HepG2 (cell line): Measurements from ENCODE around the gene PTGES. TPM values are rescaled to one million over a fixed set of nuclear protein-coding genes. Genes with fewer than 3 reads are reported as not detected.

Experiments
- ATAC-seq: fragments of 200-7000 bp; cut with Tn5 transposase; 3 replicates; pipeline ENCODE4 v1.9.1; 2020; ENCODE audit warnings: mild to moderate bottlenecking, moderate library complexity
- BruUV-seq: library from RNA; stranded (reverse); fragments of 400-500 nt; replicated peaks from 2 replicates; lab custom pipeline; 2021; lab: Mats Ljungman, UMichigan
- CTCF ChIA-PET: fragments of 300-600 bp; formaldehyde crosslinking; extraction: SDS; loops from one replicate; lab custom pipeline; 2021; ENCODE audit warnings: low total read pairs, inconsistent platforms, low intra/inter-chr PET ratio; lab: Yijun Ruan, JAX
- POLR2A ChIA-PET: fragments of 350-600 bp; sonication (Branson Sonifier 250); formaldehyde crosslinking; loops from one replicate; lab custom pipeline; 2020; ENCODE audit warnings: antibody characterized with exemption, inconsistent platforms; lab: Yijun Ruan, JAX
- DNase-seq: peaks from one replicate; pipeline ENCODE4 v3.0.0-alpha.2; 2015; ENCODE audit warnings: low spot score
- FAIRE-seq: peaks from 3 replicates; lab custom pipeline; 2011; peaks lifted over from hg19 to GRCh38; lab: Jason Lieb, UNC
- H2AFZ ChIP-seq: one replicate; pipeline ENCODE4 v1.6.1; 2011; ENCODE audit warnings: low read length, inconsistent platforms
- H3K27ac ChIP-seq: fragments of 300-600 bp; 3 replicates; pipeline ENCODE4 v1.8.0; 2011; ENCODE audit warnings: mixed run types, mild to moderate bottlenecking, mixed read lengths, low read length, inconsistent platforms; ENCODE audit not compliant: insufficient read depth; ENCODE audit errors: extremely low read length
- H3K27me3 ChIP-seq, 2 experiments: fragments of 200-600 bp in 1 of 2; 2 replicates in 1 of 2; 3 replicates in 1 of 2; pipeline versions ENCODE4 v1.6.0 to v1.8.0; 2011; ENCODE audit warnings: low read length in 2 of 2, mild to moderate bottlenecking in 2 of 2, moderate library complexity in 2 of 2, inconsistent platforms in 1 of 2; ENCODE audit not compliant: insufficient read depth in 2 of 2, control insufficient read depth in 1 of 2
- H3K36me3 ChIP-seq, 2 experiments: fragments of 200-600 bp in 1 of 2; replicated peaks in 1 of 2; 2 replicates in 1 of 2; 3 replicates in 1 of 2; pipeline versions ENCODE4 v1.5.1 to v1.8.0; 2011; ENCODE audit warnings: low read length in 2 of 2, inconsistent platforms in 1 of 2; ENCODE audit not compliant: insufficient read depth in 2 of 2, control insufficient read depth in 1 of 2
- H3K4me1 ChIP-seq: 2 replicates; pipeline ENCODE4 v1.5.1; 2012; ENCODE audit warnings: low read length, inconsistent platforms; ENCODE audit not compliant: insufficient read depth
- H3K4me2 ChIP-seq: 2 replicates; pipeline ENCODE4 v1.6.0; 2011; ENCODE audit warnings: low read depth, low read length, inconsistent platforms
- H3K4me3 ChIP-seq, 3 experiments: fragments of 200-600 bp in 1 of 3; sonication (generic), shearing (Covaris generic) in 1 of 3; replicated peaks in 1 of 3; 2 replicates each; pipeline ENCODE4 v1.5.1; 2011 to 2016; ENCODE audit warnings: low read length in 3 of 3, inconsistent platforms in 2 of 3, low read depth in 2 of 3, mild to moderate bottlenecking in 2 of 3, control low read depth in 1 of 3, mixed read lengths in 1 of 3; ENCODE audit not compliant: insufficient read depth in 1 of 3
- H3K79me2 ChIP-seq: one replicate; pipeline ENCODE4 v1.6.1; 2011; ENCODE audit warnings: low read length, inconsistent platforms; ENCODE audit not compliant: insufficient read depth
- H3K9ac ChIP-seq: 2 replicates; pipeline ENCODE4 v1.6.0; 2011; ENCODE audit warnings: mild to moderate bottlenecking, low read depth, low read length, inconsistent platforms; ENCODE audit not compliant: insufficient read depth
- H3K9me3 ChIP-seq: 2 replicates; pipeline ENCODE4 v1.5.1; 2012; ENCODE audit warnings: mild to moderate bottlenecking, low read length
- H4K20me1 ChIP-seq: 2 replicates; pipeline ENCODE4 v1.6.0; 2011; ENCODE audit warnings: inconsistent platforms, mild to moderate bottlenecking, low read length, moderate library complexity; ENCODE audit not compliant: insufficient read depth
- CTCF ChIP-seq: sonication (generic); formaldehyde crosslinking; IDR thresholded peaks from 2 replicates; pipeline ENCODE4 v1.5.0; 2020; ENCODE audit warnings: mild to moderate bottlenecking, missing genetic modification reagents, moderate library complexity
- HBP1 ChIP-seq: IDR thresholded peaks from 2 replicates; pipeline ENCODE4 v1.6.1; 2016; ENCODE audit warnings: low read depth, control low read depth
- STAG1 ChIP-seq: sonication (generic); formaldehyde crosslinking; IDR thresholded peaks from 2 replicates; pipeline ENCODE4 v1.4.0; 2020; ENCODE audit warnings: missing genetic modification reagents
- ZBTB33 ChIP-seq: sonication (generic); formaldehyde crosslinking; IDR thresholded peaks from 2 replicates; pipeline ENCODE4 v1.4.0; 2020; ENCODE audit warnings: missing genetic modification reagents
- ZNF513 ChIP-seq: sonication (generic); formaldehyde crosslinking; conservative IDR thresholded peaks from 2 replicates; pipeline ENCODE4 v1.5.0; 2020; ENCODE audit warnings: missing genetic modification reagents
- ZNF704 ChIP-seq: sonication (generic); formaldehyde crosslinking; IDR thresholded peaks from 2 replicates; pipeline ENCODE4 v1.8.1; 2023; ENCODE audit warnings: mild to moderate bottlenecking, inconsistent platforms, moderate library complexity, missing genetic modification reagents, borderline replicate concordance
- ZNF839 ChIP-seq: sonication (generic); formaldehyde crosslinking; IDR thresholded peaks from 2 replicates; pipeline ENCODE4 v1.4.0; 2020; ENCODE audit warnings: missing genetic modification reagents, mild to moderate bottlenecking, borderline replicate concordance
- ZSCAN12 ChIP-seq: sonication (generic); formaldehyde crosslinking; IDR thresholded peaks from 2 replicates; pipeline ENCODE4 v1.9.0; 2021; ENCODE audit warnings: mild to moderate bottlenecking, missing genetic modification reagents
- WGBS: methylation state at CpG from one replicate; pipeline ENCODE4 v1.1.6; 2017; ENCODE audit warnings: low lambda C conversion rate; 5-methylcytosine and 5-hydroxymethylcytosine counted together
- in situ Hi-C: cut with HindIII; loops from 2 replicates; pipeline ENCODE4 v1.10.0; 2017; ENCODE audit warnings: low pct_unique_long_range_greater_than_20kb; ENCODE audit not compliant: extremely low pct_ligation_motif_present
- intact Hi-C: fragments of 100-400 bp; cut with micrococcal nuclease; formaldehyde crosslinking; loops from one replicate; pipeline ENCODE4 v1.10.0; 2022; ENCODE audit not compliant: unreplicated experiment
- polyA plus RNA-seq, 8 experiments: library from polyadenylated mRNA; depleted of rRNA in 3 of 8; stranded (reverse) in 7 of 8; unstranded in 1 of 8; fragments of >200 nt; fragmentation: Illumina TruSeq in 4 of 8; extraction: Trizol in 4 of 8; gene quantifications; 2 replicates each; pipeline versions ENCODE4 v1.2.1 to v1.2.3, GENCODE V29; 2011 to 2016; ENCODE audit warnings: low read depth in 4 of 8, missing spikeins in 1 of 8, mixed read lengths in 1 of 8; ENCODE audit not compliant: insufficient read depth in 1 of 8
- total RNA-seq, 5 experiments: library from RNA; depleted of rRNA; stranded (reverse); fragments of >200 nt; fragmentation: Illumina TruSeq; extraction: Trizol; gene quantifications; 2 replicates each; pipeline ENCODE4 v1.2.3, GENCODE V29; 2016; ENCODE audit warnings: low read depth in 1 of 5

Gene PTGES
- total and polyA plus RNA-seq, 2 of the 13 experiments (the other 11 are each of a cell fraction or from before 2014, with no cell fraction given) = 0.07 TPM; not detected in 1

- TF ChIP-seq CTCF (CRISPR knock-in tag) (peak; percentile 47), STAG1 (CRISPR knock-in tag) (peak; percentile 12; the same call in 1 of the 2 replicates), ZSCAN12 (CRISPR knock-in tag) (no peak), ZNF513 (CRISPR knock-in tag) (no peak), HBP1 (CRISPR knock-in tag) (no peak), ZNF839 (CRISPR knock-in tag) (0 out of 2 replicates have a peak, but pooled peaks have one; percentile 38)
Observed at GRCh38 chr9:129720181-129720864, 32.5 kb downstream of the PTGES start (continued).

GRCh38 chr9:129719135-129719534, 33.7 kb downstream of the PTGES start:
- no peak for TF ChIP-seq ZNF704 (CRISPR knock-in tag)
- TF ChIP-seq ZBTB33 (CRISPR knock-in tag) = peak; percentile 64; the same call in 1 of the 2 replicates
- no peaks in the 10 kb centered on the region for H3K36me3 ChIP-seq
- POLR2A ChIA-PET = no interaction called here
- CTCF ChIA-PET = no interaction called here
- H3K9ac ChIP-seq = no peak overlapping the region
- H3K4me2 ChIP-seq = no peak overlapping the region
- WGBS = 86% methylated on average over 29 of the region's 38 CpGs
- BruUV-seq = no TSS peak
- H3K79me2 ChIP-seq = no peaks in the 10 kb centered on the region
- intact Hi-C loops (no loop called here), in situ Hi-C loops (no loop called here)
- no peaks in the 10 kb centered on the region for H3K9me3 ChIP-seq
- DNase-seq (no peak), ATAC-seq (no peak), FAIRE-seq (no peak)
- peaks cover 3 to 28% of the 10 kb centered on the region in 2 experiments; a peak in 2 of 5 replicates for H3K27me3 ChIP-seq
- H2AFZ ChIP-seq = no peak overlapping the region
- no peak overlapping the region for H3K27ac ChIP-seq
- no peak overlapping the region for H3K4me3 ChIP-seq
- no peaks in the 10 kb centered on the region for H4K20me1 ChIP-seq
- no peaks in the 10 kb centered on the region for H3K4me1 ChIP-seq
